IPS-20b (cell line): ENCODE data around the gene TSHR.
"Not testable (repeated sequence)": the region's sequence is repeated elsewhere in the genome, so short reads cannot be mapped to it uniquely, and the experiment has no call there.

Experiments used
- H3K27ac ChIP-seq: one replicate; pipeline ENCODE4 v1.5.1; 2013; ENCODE audit warnings: low read length
- H3K27me3 ChIP-seq: 2 replicates; pipeline ENCODE4 v1.6.1; 2013; ENCODE audit warnings: mild to moderate bottlenecking, low read length, inconsistent platforms; ENCODE audit not compliant: insufficient read depth
- H3K36me3 ChIP-seq: 2 replicates; pipeline ENCODE4 v1.6.1; 2013; ENCODE audit warnings: low read depth, mild to moderate bottlenecking, inconsistent platforms, low read length, moderate library complexity; ENCODE audit not compliant: insufficient read depth
- H3K4me1 ChIP-seq: 2 replicates; pipeline ENCODE4 v1.6.1; 2013; ENCODE audit warnings: mild to moderate bottlenecking, control low read depth, inconsistent platforms, low read length, moderate library complexity; ENCODE audit not compliant: insufficient read depth
- H3K4me3 ChIP-seq: 2 replicates; pipeline ENCODE4 v1.5.1; 2013; ENCODE audit warnings: mild to moderate bottlenecking, low read length, inconsistent platforms
- H3K9ac ChIP-seq: 2 replicates; pipeline ENCODE4 v1.6.1; 2013; ENCODE audit warnings: low read depth, mild to moderate bottlenecking, inconsistent platforms, low read length, moderate library complexity
- H3K9me3 ChIP-seq: 2 replicates; pipeline ENCODE4 v1.6.1; 2013; ENCODE audit warnings: mild to moderate bottlenecking, low read depth, low read length, inconsistent platforms; ENCODE audit not compliant: insufficient read depth

The TSHR gene

GRCh38 chr14:80933282-80933681, 22.1 kb upstream of the TSHR start:
- H3K27ac ChIP-seq = no peak overlapping the region
- H3K9ac ChIP-seq = no peak overlapping the region
- no peaks in the 10 kb centered on the region for H3K4me1 ChIP-seq
- H3K36me3 ChIP-seq = no peaks in the 10 kb centered on the region
- H3K4me3 ChIP-seq = no peak overlapping the region
- no peaks in the 10 kb centered on the region for H3K9me3 ChIP-seq
- no peaks in the 10 kb centered on the region for H3K27me3 ChIP-seq

DNA sequence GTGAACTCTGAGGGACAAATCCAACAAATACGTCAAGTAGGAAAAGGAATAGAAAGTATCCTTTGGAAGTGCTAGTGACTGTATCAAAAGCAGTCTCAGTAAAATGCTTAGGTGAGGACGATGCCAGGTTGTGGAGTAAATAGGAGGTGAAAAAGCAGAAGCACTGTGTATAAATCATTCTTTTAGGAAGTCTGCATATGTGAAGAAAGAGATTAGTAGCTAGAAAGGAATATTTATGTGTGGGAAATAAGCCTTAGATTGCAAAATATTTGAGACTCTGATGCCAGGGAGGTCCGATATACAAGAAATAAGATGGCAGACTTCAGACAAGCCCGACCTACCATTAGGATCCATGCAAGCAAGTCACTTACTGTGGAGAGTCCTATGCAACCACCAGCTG, 21.7 kb upstream of the TSHR start:
- Histone ChIP-seq H3K27ac (no peak overlapping the region), H3K9ac (no peak overlapping the region), H3K4me3 (no peak overlapping the region), H3K36me3 (no peaks in the 10 kb centered on the region), H3K4me1 (no peaks in the 10 kb centered on the region), H3K27me3 (no peaks in the 10 kb centered on the region), H3K9me3 (no peaks in the 10 kb centered on the region)

GRCh38 chr14:80940146-80940545, 15.3 kb upstream of the TSHR start:
- H3K36me3 ChIP-seq = no peaks in the 10 kb centered on the region
- peaks cover 2% of the 10 kb centered on the region; the same call in 1 of the 2 replicates for H3K4me1 ChIP-seq
- no peak overlapping the region for H3K27ac ChIP-seq
- no peaks in the 10 kb centered on the region for H3K9me3 ChIP-seq
- no peak overlapping the region for H3K4me3 ChIP-seq
- no peak overlapping the region for H3K9ac ChIP-seq
- no peaks in the 10 kb centered on the region for H3K27me3 ChIP-seq

- Histone ChIP-seq H3K4me3 (peak within 1 kb of the TSS; percentile 91), H3K27ac (peak within 1 kb of the TSS; percentile 31), H3K4me1 (peaks cover 2% of the 10 kb centered on the region; the same call in 1 of the 2 replicates), H3K9me3 (no peaks in the 10 kb centered on the region), H3K9ac (peak within 1 kb of the TSS; percentile 81; the same call in 1 of the 2 replicates), H3K27me3 (no peaks in the 10 kb centered on the region), H3K36me3 (no peaks in the 10 kb centered on the region)
These were observed 13.9 kb upstream of the TSHR start, which contains the start of gene CEP128 for GRCh38 chr14:80941241-80942185. TSS of gene CEP128 (minus strand) at chr14:80941738.

- peak overlapping the region; percentile 77; the same call in 1 of the 2 replicates for H3K9ac ChIP-seq
- no peaks in the 10 kb centered on the region for H3K27me3 ChIP-seq
- H3K9me3 ChIP-seq = no peaks in the 10 kb centered on the region
- H3K4me1 ChIP-seq = peaks cover 2% of the 10 kb centered on the region; the same call in 1 of the 2 replicates
- H3K27ac ChIP-seq = no peak overlapping the region
- H3K4me3 ChIP-seq = peak overlapping the region; percentile 91
- no peaks in the 10 kb centered on the region for H3K36me3 ChIP-seq
These were observed 13.2 kb upstream of the TSHR start for GRCh38 chr14:80942191-80942600.

DNA sequence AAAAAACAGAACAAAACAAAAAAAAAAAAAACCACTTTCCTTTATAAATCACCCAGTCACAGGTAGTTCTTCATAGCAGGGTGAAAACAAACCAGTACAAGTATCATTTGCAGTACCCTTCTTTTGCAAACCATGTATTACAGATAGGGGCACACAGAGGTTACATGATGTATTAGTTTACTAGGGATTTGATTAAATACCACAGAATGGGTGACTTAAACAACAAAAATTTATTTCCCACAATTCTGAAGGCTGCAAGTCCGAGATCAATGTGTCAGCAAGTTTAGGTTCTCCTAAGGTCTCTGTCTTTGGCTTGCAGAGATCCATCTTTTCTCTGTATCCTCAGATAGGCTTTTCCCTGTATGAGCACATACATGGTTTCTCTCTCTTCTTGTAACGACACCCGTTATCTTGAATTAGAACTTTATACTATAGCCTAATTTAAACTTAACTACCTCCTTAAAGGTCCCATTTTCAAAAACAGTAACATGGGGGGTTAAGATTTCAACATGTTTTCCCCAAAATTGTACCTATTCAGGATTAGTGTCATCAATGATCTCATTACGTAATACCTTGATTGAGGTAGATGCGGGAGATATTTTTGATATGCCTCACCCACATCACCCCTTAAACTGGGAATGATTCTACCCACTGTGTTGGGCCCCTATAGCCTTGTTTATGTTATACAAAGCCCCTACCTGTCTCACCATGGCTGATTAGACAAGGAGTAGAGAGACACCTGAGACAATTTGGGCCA, 10.4 kb upstream of the TSHR start:
- peaks cover 2% of the 10 kb centered on the region; the same call in 1 of the 2 replicates for H3K4me1 ChIP-seq
- no peaks in the 10 kb centered on the region for H3K9me3 ChIP-seq
- no peak overlapping the region for H3K9ac ChIP-seq
- H3K36me3 ChIP-seq = no peaks in the 10 kb centered on the region
- no peak overlapping the region for H3K4me3 ChIP-seq
- H3K27me3 ChIP-seq = no peaks in the 10 kb centered on the region
- H3K27ac ChIP-seq = no peak overlapping the region

DNA sequence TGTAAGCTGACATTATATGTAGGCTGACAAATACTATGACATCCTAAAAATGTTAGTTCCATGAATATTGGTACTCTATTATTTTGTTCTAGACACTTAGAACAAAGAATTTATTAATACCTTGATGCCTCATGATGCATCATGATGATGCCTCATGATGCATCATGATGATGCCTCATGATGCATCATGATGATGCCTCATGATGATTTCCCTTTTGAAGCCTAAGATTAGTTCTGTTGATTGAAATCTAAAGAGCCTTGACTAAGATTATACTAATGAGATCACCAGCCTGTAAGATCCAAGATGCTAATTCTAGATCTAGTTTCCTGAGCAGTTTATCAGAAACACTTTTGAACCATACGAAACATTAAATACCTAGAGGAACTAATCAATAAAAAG, 9.2 kb upstream of the TSHR start:
- Histone ChIP-seq H3K4me3 (no peak overlapping the region), H3K27ac (no peak overlapping the region), H3K36me3 (no peaks in the 10 kb centered on the region), H3K27me3 (no peaks in the 10 kb centered on the region), H3K9ac (no peak overlapping the region), H3K4me1 (no peaks in the 10 kb centered on the region), H3K9me3 (no peaks in the 10 kb centered on the region)

DNA sequence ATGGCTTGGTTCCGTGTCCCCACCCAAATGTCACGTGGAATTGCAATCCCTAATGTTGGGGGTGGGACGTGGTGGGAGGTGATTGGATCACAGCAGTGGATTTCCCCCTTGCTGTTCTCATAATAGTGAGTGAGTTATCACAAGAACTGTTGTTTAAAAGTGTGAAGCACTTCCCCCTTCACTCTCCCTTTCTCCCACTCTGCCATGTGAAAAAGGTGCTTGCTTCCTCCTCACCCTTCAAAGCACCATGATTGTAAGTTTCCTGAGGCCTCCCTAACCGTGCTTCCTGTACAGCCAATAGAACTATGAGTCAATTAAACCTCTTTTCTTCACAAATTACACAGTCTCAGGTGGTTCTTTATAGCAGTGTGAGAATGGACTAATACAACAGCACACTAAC, 8.6 kb upstream of the TSHR start:
- Histone ChIP-seq H3K27me3 (no peaks in the 10 kb centered on the region), H3K27ac (no peak overlapping the region), H3K4me1 (no peaks in the 10 kb centered on the region), H3K9me3 (no peaks in the 10 kb centered on the region), H3K36me3 (no peaks in the 10 kb centered on the region), H3K4me3 (no peak overlapping the region), H3K9ac (no peak overlapping the region)

DNA sequence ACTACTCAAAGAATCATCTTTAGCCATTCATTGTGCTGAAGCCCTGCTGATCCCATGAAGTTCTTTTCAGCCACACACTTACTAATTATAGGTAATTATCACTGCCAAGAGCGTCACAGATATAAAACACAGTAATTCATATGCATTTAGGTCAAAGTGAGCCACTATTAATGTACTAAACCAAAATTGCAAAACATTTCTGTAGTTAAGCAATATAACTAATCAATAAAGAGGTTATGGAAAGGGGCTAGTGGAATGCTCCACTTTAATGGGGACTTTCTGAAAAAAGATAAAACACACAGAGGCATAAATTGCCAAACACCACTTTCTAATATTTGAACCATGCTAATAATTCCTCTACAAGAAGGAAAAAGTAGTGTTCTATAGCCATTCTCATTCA, 7.1 kb upstream of the TSHR start:
- Histone ChIP-seq H3K9me3 (no peaks in the 10 kb centered on the region), H3K27ac (no peak overlapping the region), H3K9ac (no peak overlapping the region), H3K27me3 (no peaks in the 10 kb centered on the region), H3K4me3 (no peak overlapping the region), H3K4me1 (no peaks in the 10 kb centered on the region), H3K36me3 (no peaks in the 10 kb centered on the region)

DNA sequence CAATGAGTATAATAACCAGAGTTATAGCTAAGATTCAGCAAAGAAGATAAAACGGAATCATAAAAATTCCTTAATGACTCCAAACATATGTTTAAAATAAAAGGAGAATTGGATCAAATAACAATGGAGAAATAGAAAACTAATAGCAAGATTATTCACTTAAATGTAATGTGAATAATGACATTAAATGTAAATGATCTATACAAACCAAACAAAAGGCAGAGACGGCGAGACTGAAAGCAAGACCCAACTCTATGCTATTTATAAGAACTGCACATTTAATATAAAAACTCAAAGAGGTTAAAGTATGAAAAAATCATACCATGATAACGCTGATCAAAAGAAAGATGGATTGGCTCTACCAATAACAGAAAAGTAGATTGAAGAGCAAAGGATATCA, 3.9 kb upstream of the TSHR start:
- Histone ChIP-seq H3K9ac (no peak overlapping the region), H3K27ac (no peak overlapping the region), H3K9me3 (no peaks in the 10 kb centered on the region), H3K27me3 (peaks cover 17% of the 10 kb centered on the region), H3K4me1 (no peaks in the 10 kb centered on the region; the same call in 1 of the 2 replicates), H3K4me3 (no peak overlapping the region), H3K36me3 (no peaks in the 10 kb centered on the region)

- not testable (repeated sequence) for H3K9ac ChIP-seq, H3K27ac ChIP-seq, H3K36me3 ChIP-seq, H3K4me1 ChIP-seq, H3K9me3 ChIP-seq, H3K4me3 ChIP-seq
- peaks cover 29% of the 10 kb centered on the region for H3K27me3 ChIP-seq
These were observed 2.2 kb upstream of the TSHR start for GRCh38 chr14:80953211-80953610.
